Heart left ventricle (tissue), 16 donors: ENCODE data around the gene TTI1. TPM values are rescaled to one million over a fixed set of nuclear protein-coding genes. Genes with fewer than 3 reads are reported as not detected.

Experiments used
- ATAC-seq, 4 donors: fragments of 200-7000 bp; cut with Tn5 transposase; one replicate each; pipeline ENCODE4 v1.9.1; 2020 to 2022; ENCODE audit warnings: moderate library complexity in 4 of 4, mild to moderate bottlenecking in 3 of 4, moderate number of reproducible peaks in 1 of 4
- DNase-seq, 5 donors: peaks; one replicate each; pipeline ENCODE4 v3.0.0-alpha.2; 2020
- H3K27ac ChIP-seq, 12 donors: fragments of 200-600 bp; sonication (generic) in 4 of 12; one replicate each; pipeline versions ENCODE4 v1.5.0 to v1.8.0; 2016 to 2022; ENCODE audit warnings: mild to moderate bottlenecking in 2 of 12
- H3K27me3 ChIP-seq, 9 donors: fragments of 200-600 bp; sonication (generic) in 2 of 9; one replicate each; pipeline versions ENCODE4 v1.5.1 to v1.8.0; 2016 to 2022; ENCODE audit warnings: mild to moderate bottlenecking in 3 of 9
- H3K36me3 ChIP-seq, 9 donors: fragments of 200-600 bp; sonication (generic) in 2 of 9; one replicate each; pipeline versions ENCODE4 v1.5.0 to v1.8.0; 2018 to 2022; ENCODE audit warnings: mild to moderate bottlenecking in 2 of 9
- H3K4me1 ChIP-seq, 12 donors: fragments of 200-600 bp; sonication (generic) in 4 of 12; one replicate each; pipeline versions ENCODE4 v1.5.0 to v1.8.0; 2016 to 2022; ENCODE audit warnings: mild to moderate bottlenecking in 3 of 12
- H3K4me3 ChIP-seq, 12 donors: fragments of 200-600 bp; sonication (generic) in 4 of 12; one replicate each; pipeline versions ENCODE4 v1.5.0 to v1.8.0; 2017 to 2022; ENCODE audit warnings: mild to moderate bottlenecking in 9 of 12, moderate library complexity in 4 of 12
- H3K9me3 ChIP-seq, 12 donors: fragments of 200-600 bp; sonication (generic) in 4 of 12; one replicate each; pipeline versions ENCODE4 v1.5.0 to v1.8.0; 2016 to 2022; ENCODE audit warnings: mild to moderate bottlenecking in 1 of 12
- POLR2A ChIP-seq, 2 donors: fragments of 450-650 bp; IDR thresholded peaks; one replicate each; pipeline ENCODE4 v1.6.1; 2017; ENCODE audit warnings: antibody characterized with exemption in 2 of 2, mild to moderate bottlenecking in 2 of 2, moderate library complexity in 2 of 2
- WGBS, 4 donors: extraction: QIAGEN DNeasy Blood & Tissue Kit in 2 of 4; methylation state at CpG; one replicate each; pipeline versions ENCODE4 v1.1.5 to v1.1.7; 2013 to 2018; 5-methylcytosine and 5-hydroxymethylcytosine counted together
- intact Hi-C, 10 donors: fragments of 100-400 bp; cut with DNase I; formaldehyde crosslinking; loops; one replicate each; pipeline versions ENCODE4 v1.11.1 to v1.14.2; 2022
- polyA plus RNA-seq, 2 donors: library from polyadenylated mRNA; stranded (reverse); fragments of 200-250 nt; gene quantifications; one replicate each; pipeline ENCODE4 v1.2.3, GENCODE V29; 2013
- total RNA-seq, 9 donors: library from RNA; depleted of rRNA in 2 of 9; stranded (reverse); fragments of >200 nt in 2 of 9; fragmentation: NEBNext Ultra II Directional in 3 of 9; extraction: Animal tissue kit (Norgen Biotek cat#: 25700) in 3 of 9; gene quantifications; one replicate each; pipeline versions ENCODE4 v1.1.0 to v1.2.4, GENCODE V29; 2016 to 2023
- TF ChIP-seq, protein P1 (sequence below), 12 donors: fragments of 200-600 bp; sonication (generic) in 4 of 12; IDR thresholded peaks; one replicate each; pipeline versions ENCODE4 v1.5.0 to v1.8.0; 2018 to 2022; ENCODE audit warnings: antibody characterized with exemption in 12 of 12, mild to moderate bottlenecking in 5 of 12
- donor health status: ischemic (EF 13 %, LVEDD 7.1; RV severe dilation, severe dysfunction).
- donor health status: healthy with polysubstance abuse.
- donor health status: DM: no; HTN: yes; CAD: no.
- donor health status: DM: no; HTN: no; CAD: no.
- donor health status: ischemic (EF 25% LVEDD 6.9; RV normal size, moderate dysfunction).
- donor health status: ischemic (EF 25% LVEDD 5.7; RV mildly dilated, moderate dysfunction).
- donor health status: healthy.
- donor health status: DM: yes; HTN: yes; CAD: no.
- donor health status: ischemic (EF 35%, LVEDD 5.7; RV mildly dilated, moderate dysfunction).
- donor health status: nonischemic (EF 11% LVEDD 7.7; RV severe dilation, severe dysfunction).
- donor health status: DM: yes; HTN: yes; CAD: no.
- donor health status: PGD.
- donor health status: ischemic (EF 29% LVEDD 5.4; RV normal size, mild dysfunction).
- donor health status: nonischemic (EF 23%, LVEDD 6.1; RV moderate dilation, normal function).

Gene TTI1
- total and polyA plus RNA-seq, 11 donors, result 7.3 to 13.3 (median 11.0) TPM

DNA sequence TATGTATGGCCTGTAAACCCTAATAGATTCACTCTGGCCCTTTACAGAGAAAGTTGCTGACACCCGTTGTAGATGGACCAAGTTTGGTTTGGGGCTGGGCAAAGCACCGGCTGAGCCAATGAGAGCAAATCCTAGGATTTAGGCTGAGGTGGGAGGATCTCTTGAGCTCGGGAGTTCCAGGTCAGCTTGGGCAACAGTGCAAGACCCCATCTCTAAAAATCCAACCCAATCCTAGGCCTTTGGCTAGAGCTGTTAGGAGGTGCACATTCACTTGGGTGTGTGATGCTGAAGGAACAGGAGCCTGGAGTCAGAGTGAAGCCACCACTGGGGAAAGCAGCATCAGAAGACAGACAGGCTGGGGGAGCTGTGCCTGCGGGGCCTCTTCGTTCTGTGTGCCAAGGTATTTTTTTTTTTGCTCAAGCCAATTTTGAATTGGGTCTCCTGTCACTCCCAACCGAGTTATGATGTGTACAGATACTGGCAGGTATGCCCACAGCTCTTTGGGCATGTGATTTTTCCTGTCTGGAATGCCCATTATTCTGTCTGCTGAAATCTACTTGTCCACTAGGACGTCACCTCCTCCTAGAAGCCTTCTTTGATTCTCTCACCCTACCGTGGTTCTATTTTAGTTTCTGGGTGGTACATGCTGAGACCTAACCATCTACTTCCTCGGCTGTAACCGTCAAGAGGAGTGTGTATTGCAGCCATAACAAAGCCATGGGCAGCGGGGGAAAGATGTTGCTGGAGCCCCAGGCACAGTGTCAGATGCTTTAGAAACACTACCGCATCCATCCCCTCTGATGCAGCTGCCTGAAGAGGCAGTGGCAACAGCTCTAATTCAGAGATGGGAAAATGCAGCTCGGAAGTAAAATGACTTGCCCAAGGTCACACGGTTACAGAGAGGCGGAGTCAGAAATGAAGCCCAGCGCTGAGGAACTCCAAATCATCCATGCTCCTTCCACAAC, 54.0 kb downstream of the TTI1 start:
- Histone ChIP-seq H3K4me1 (peaks cover 0 to 10% (median 6%) of the 10 kb centered on the region in 12 donors), H3K4me3 (no peak overlapping the region), H3K36me3 (peaks cover 0 to 24% (median 11%) of the 10 kb centered on the region in 9 donors), H3K27ac (no peak overlapping the region), H3K27me3 (no peaks in the 10 kb centered on the region), H3K9me3 (no peaks in the 10 kb centered on the region)
- 90 to 92% (median 91%) methylated on average over 16 of the region's 16 CpGs for WGBS, 4 donors
- intact Hi-C loops, result no loop called here
- no peak for DNase-seq
- no peak for ATAC-seq
- TF ChIP-seq POLR2A (IDR thresholded peaks at IDR 0.05), result no peak
- TF ChIP-seq, protein P1, sequence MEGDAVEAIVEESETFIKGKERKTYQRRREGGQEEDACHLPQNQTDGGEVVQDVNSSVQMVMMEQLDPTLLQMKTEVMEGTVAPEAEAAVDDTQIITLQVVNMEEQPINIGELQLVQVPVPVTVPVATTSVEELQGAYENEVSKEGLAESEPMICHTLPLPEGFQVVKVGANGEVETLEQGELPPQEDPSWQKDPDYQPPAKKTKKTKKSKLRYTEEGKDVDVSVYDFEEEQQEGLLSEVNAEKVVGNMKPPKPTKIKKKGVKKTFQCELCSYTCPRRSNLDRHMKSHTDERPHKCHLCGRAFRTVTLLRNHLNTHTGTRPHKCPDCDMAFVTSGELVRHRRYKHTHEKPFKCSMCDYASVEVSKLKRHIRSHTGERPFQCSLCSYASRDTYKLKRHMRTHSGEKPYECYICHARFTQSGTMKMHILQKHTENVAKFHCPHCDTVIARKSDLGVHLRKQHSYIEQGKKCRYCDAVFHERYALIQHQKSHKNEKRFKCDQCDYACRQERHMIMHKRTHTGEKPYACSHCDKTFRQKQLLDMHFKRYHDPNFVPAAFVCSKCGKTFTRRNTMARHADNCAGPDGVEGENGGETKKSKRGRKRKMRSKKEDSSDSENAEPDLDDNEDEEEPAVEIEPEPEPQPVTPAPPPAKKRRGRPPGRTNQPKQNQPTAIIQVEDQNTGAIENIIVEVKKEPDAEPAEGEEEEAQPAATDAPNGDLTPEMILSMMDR (IDR thresholded peaks at IDR 0.05), result no peak

DNA sequence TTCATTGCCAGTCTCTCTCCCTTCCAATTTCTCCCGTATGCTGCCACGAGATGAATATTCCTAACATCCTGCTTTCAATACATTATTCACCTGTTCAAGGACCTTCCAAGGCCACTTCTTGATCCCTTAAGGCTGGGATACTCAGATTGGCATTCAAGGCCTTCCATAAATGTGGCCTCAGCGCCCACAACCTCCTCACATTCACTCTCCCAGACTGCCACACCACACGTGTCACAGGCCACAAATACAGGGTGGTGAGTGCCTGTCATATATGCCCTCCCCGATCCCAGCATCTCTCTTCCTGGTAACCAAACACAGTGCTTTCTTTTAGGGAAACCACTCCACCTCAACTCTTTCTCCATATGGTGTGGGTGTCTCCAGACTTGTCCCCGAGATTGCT, 55.5 kb downstream of the TTI1 start:
- intact Hi-C loops, result no loop called here
- no peak overlapping the region for H3K27ac ChIP-seq
- H3K9me3 ChIP-seq, result no peaks in the 10 kb centered on the region
- no peak for DNase-seq
- no peak for ATAC-seq
- TF ChIP-seq, protein P1 (IDR thresholded peaks at IDR 0.05), result no peak
- no peak for TF ChIP-seq POLR2A (IDR thresholded peaks at IDR 0.05)
- H3K4me1 ChIP-seq, result no peaks in the 10 kb centered on the region
- whole genome bisulfite sequencing, 4 donors, result 77 to 86% (median 82%) methylated on average over 6 of the region's 6 CpGs
- no peaks in the 10 kb centered on the region for H3K27me3 ChIP-seq
- no peak overlapping the region for H3K4me3 ChIP-seq
- peaks cover 0 to 18% (median 11%) of the 10 kb centered on the region in 9 donors for H3K36me3 ChIP-seq

DNA sequence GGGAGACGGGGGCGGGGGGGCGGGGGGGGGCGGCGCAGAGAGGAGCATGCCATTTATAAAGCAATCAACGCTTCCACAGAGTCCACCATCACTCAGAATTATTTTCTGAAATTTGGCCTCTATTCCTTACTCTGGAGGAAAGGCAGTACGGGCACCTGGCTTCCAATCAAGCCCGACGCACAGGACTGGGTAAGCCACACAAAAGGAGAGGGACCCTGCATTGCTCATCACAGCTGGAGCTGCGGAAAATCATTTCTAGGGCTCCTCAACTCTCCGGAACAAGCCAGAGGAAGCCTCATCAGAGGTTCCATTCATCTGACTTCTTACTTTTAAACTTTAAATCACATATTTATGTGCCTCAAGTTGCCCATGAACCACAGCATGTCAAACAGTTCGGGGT, 55.9 kb downstream of the TTI1 start:
- 28 to 44% (median 42%) methylated on average over 12 of the region's 12 CpGs for WGBS, 4 donors
- Histone ChIP-seq H3K4me3 (no peak overlapping the region), H3K9me3 (no peaks in the 10 kb centered on the region), H3K4me1 (no peaks in the 10 kb centered on the region), H3K36me3 (peaks cover 0 to 13% (median 6%) of the 10 kb centered on the region in 9 donors), H3K27ac (no peak overlapping the region), H3K27me3 (no peaks in the 10 kb centered on the region)
- intact Hi-C loops, result no loop called here
- DNase-seq (no peak), ATAC-seq (no peak)
- TF ChIP-seq, protein P1 (IDR thresholded peaks at IDR 0.05), result no peak
- TF ChIP-seq POLR2A (IDR thresholded peaks at IDR 0.05), result no peak

DNA sequence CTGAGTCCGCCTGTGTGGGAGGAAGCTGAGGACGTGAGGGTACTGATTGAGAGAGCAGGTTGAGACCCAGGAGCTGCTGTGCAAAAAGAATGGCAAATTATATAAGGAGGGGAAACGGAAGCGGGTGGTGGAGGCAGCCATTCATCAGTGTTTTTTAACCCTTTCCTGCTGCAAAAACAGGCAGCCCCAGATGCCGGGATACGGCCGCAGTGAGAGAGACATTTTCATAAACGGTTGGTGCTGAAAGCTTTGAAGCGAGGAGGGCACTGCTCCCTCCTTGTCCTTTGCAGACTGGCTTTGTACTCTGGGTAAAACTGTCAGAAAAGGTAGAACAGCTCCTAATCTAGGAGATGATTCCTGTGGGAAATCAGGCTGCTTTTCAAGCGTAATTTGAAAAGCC, 56.4 kb downstream of the TTI1 start:
- no peak for DNase-seq
- H3K4me1 ChIP-seq, result no peaks in the 10 kb centered on the region
- H3K27me3 ChIP-seq, result no peaks in the 10 kb centered on the region
- 51 to 69% (median 61%) methylated on average over 10 of the region's 10 CpGs for WGBS, 4 donors
- no peak overlapping the region for H3K27ac ChIP-seq
- H3K4me3 ChIP-seq, result no peak overlapping the region
- intact Hi-C loops, result no loop called here
- peaks cover 0 to 10% (median 5%) of the 10 kb centered on the region in 9 donors for H3K36me3 ChIP-seq
- no peaks in the 10 kb centered on the region for H3K9me3 ChIP-seq
- no peak for TF ChIP-seq POLR2A (IDR thresholded peaks at IDR 0.05)
- TF ChIP-seq, protein P1 (IDR thresholded peaks at IDR 0.05), result no peak
- no peak for ATAC-seq
